ENCODE results near the gene CD200. TPM values are rescaled to one million over a fixed set of nuclear protein-coding genes. Genes with fewer than 3 reads are reported as not detected.

CD200 gene
- total RNA-seq, 4 donors from 2014 or later, result 15.6 to 31.8 (median 23.6) TPM

GRCh38 chr3:112365035-112365434 lies 32.1 kb downstream of the CD200 start:
- Histone ChIP-seq H3K4me1 (no peaks in the 10 kb centered on the region), H3K9me3 (no peaks in the 10 kb centered on the region), H3K4me3 (no peak overlapping the region), H3K36me3 (no peaks in the 10 kb centered on the region), H3K27me3 (no peaks in the 10 kb centered on the region), H3K27ac (peak overlapping the region; percentile 32 to 77)
- intact Hi-C loops (cut with DNase I; ENCODE audit: low total_unique reads), result no loop called here
- no peak for DNase-seq
- TF ChIP-seq, protein P1, sequence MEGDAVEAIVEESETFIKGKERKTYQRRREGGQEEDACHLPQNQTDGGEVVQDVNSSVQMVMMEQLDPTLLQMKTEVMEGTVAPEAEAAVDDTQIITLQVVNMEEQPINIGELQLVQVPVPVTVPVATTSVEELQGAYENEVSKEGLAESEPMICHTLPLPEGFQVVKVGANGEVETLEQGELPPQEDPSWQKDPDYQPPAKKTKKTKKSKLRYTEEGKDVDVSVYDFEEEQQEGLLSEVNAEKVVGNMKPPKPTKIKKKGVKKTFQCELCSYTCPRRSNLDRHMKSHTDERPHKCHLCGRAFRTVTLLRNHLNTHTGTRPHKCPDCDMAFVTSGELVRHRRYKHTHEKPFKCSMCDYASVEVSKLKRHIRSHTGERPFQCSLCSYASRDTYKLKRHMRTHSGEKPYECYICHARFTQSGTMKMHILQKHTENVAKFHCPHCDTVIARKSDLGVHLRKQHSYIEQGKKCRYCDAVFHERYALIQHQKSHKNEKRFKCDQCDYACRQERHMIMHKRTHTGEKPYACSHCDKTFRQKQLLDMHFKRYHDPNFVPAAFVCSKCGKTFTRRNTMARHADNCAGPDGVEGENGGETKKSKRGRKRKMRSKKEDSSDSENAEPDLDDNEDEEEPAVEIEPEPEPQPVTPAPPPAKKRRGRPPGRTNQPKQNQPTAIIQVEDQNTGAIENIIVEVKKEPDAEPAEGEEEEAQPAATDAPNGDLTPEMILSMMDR (IDR thresholded peaks at IDR 0.05), result no peak
- TF ChIP-seq POLR2A (IDR thresholded peaks at IDR 0.05), result no peak

- H3K36me3 ChIP-seq, result no peaks in the 10 kb centered on the region
- intact Hi-C loops (cut with DNase I; ENCODE audit: low total_unique reads), result no loop called here
- H3K27ac ChIP-seq, result peak overlapping the region; percentile 32 to 77
- H3K4me1 ChIP-seq, result no peaks in the 10 kb centered on the region
- H3K27me3 ChIP-seq, result no peaks in the 10 kb centered on the region
- no peak overlapping the region for H3K4me3 ChIP-seq
- no peak for DNase-seq
- H3K9me3 ChIP-seq, result no peaks in the 10 kb centered on the region
- TF ChIP-seq, protein P1 (IDR thresholded peaks at IDR 0.05), result no peak
- TF ChIP-seq POLR2A (IDR thresholded peaks at IDR 0.05), result no peak
Measured at GRCh38 chr3:112365636-112366035, 32.7 kb downstream of the CD200 start.

DNA sequence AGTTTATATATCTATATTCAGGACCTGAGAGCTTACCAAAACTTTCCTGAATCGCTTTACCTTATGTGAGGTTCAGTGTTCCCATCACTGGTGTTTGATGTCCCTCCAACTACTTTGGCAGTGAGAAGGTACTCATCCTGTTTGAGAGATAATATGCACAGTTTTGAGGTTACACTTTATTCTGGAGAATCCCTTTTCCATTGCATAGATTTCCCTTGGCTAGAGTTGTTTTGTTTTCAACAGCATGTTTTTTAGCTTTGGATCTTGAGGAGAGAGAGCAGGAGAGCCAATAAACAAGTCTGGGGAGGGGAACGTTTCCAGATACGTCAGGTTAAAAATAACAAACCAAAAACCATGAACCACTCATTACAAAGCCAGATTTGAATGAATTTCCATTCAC lies 33.6 kb downstream of the CD200 start:
- Histone ChIP-seq H3K36me3 (no peaks in the 10 kb centered on the region), H3K27ac (peak overlapping the region; percentile 18 to 77), H3K4me1 (no peaks in the 10 kb centered on the region), H3K27me3 (no peaks in the 10 kb centered on the region), H3K4me3 (no peak overlapping the region), H3K9me3 (no peaks in the 10 kb centered on the region)
- intact Hi-C loops (cut with DNase I; ENCODE audit: low total_unique reads), result no loop called here
- DNase-seq, result no peak
- no peak for TF ChIP-seq POLR2A (IDR thresholded peaks at IDR 0.05)
- TF ChIP-seq, protein P1 (IDR thresholded peaks at IDR 0.05), result no peak

DNA sequence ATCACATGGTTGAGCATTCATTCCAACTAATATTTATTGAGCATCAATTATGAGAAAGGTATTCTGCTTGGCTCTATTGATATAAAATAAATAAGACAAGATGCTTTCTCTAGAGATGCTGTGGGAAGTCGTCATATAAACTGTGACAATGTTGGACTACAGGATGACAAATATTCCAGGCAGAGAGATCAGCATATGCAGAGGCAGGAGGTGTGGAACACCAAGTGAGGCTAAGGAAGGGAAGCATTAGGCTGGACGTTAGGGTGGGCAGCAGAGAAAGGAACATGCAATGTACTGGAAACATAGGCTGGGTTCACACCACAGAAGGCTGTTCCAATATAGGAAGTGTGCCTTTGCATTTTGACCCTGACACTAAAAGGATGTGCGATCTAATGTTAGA lies 38.6 kb downstream of the CD200 start:
- no peak overlapping the region for H3K27ac ChIP-seq
- DNase-seq, result no peak
- intact Hi-C loops (cut with DNase I; ENCODE audit: low total_unique reads), result no loop called here
- no peaks in the 10 kb centered on the region for H3K36me3 ChIP-seq
- H3K4me1 ChIP-seq, result no peaks in the 10 kb centered on the region
- TF ChIP-seq POLR2A (IDR thresholded peaks at IDR 0.05), result no peak
- TF ChIP-seq, protein P1 (IDR thresholded peaks at IDR 0.05), result no peak
- H3K9me3 ChIP-seq, result no peaks in the 10 kb centered on the region
- no peaks in the 10 kb centered on the region for H3K27me3 ChIP-seq
- H3K4me3 ChIP-seq, result no peak overlapping the region

DNA sequence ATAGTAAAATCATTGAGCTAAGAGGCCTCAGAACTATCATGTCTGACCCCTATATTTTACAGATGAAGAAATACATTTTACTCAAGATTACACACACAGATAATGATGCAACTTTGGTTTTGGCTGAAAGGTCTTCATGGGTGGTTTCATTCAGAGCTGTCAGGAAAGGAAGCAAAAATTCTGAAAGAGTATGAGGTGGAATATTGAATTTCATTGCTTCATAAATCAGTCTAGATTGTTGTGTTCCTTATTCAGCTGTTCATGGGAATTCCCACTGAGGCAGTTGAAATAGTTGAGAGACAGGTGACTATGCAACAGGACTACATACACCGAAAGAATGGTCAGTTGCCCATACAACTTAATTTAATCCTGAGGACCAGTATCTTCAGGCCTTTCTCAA lies 39.4 kb downstream of the CD200 start:
- no peak for DNase-seq
- H3K4me1 ChIP-seq, result no peaks in the 10 kb centered on the region
- no peaks in the 10 kb centered on the region for H3K9me3 ChIP-seq
- no peaks in the 10 kb centered on the region for H3K27me3 ChIP-seq
- no peak overlapping the region for H3K4me3 ChIP-seq
- intact Hi-C loops (cut with DNase I; ENCODE audit: low total_unique reads), result no loop called here
- no peaks in the 10 kb centered on the region for H3K36me3 ChIP-seq
- H3K27ac ChIP-seq, result no peak overlapping the region
- no peak for TF ChIP-seq POLR2A (IDR thresholded peaks at IDR 0.05)
- TF ChIP-seq, protein P1 (IDR thresholded peaks at IDR 0.05), result no peak

Data from uterus (tissue), 4 donors.